HS-5 (cell line): ENCODE data around the gene RAC2.
"Not testable (repeated sequence)": the region's sequence is repeated elsewhere in the genome, so short reads cannot be mapped to it uniquely, and the experiment has no call there.

Experiments
- DNase-seq: peaks from one replicate; pipeline ENCODE4 v3.0.0-alpha.2; 2012; ENCODE audit warnings: low read depth

The RAC2 gene

DNA sequence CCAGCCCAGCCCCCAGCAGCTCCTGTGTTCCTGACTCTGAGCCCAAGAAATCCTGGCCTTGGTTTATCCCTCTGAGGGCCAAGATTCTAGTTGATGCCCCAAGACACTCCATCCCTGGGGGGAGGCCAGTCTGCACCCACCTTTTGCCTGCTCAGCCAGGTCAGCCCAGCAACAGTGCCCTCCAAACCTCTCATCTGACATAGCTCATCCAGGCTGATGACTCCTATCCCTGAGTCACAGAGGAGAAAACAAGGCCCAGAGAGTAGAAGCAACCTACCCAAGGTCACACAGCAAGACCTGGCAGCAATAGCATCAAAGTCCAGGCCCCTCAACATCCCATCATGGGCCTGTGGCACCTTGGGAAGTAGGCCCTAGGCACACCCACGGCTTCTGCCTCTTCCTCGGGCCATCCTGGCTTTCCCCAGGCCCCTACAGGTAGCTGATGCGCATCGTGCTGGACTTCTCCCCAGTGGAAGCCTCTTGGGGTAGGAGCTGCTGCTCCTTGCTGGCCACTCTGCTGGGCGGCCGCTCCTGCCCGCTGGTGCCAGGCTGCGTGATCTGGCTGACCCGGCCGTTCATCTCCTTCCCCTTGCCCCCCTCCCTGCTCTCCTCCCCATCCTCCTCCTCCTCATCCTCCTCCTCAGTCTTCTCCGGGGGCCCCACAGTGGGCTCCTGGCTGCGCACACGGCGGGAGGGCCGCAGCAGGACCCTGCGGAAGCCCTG, 37.8 kb downstream of the RAC2 start:
- no peak for DNase-seq

GRCh38 chr22:37205046-37205445, 39.0 kb downstream of the RAC2 start:
- no peak for DNase-seq

GRCh38 chr22:37204045-37204655, 39.9 kb downstream of the RAC2 start:
- DNase-seq = no peak

DNA sequence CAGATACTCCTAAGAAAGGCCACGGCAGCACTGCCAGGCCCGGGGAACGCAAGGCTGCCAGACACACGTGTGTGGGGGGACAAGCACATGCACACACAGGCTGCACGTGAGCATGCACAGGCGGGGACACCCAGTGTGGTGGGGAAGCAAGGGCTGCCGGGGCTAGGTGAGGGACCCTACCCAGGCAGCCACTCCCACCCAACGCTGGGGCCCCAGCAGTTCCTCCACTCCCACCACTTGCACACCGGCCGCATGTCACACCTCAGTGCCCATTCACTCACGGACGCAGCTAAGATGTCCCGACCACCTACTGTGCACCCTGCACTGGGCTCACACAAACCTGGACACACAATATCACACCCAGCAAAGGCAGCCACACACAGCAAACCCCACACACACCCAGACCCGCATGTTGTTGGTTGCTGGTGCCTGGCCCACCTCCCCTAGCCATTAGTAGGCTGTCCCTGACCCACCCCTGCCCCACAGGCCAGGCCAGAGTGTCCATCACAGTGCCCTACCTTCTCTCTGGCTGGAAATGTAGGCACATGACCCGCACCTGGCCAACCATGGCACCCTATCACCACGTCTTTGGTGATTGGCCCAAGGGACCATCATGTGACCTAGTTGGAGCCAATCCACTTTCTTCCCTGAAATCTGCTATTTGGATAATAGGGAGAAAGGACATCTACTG, 40.6 kb downstream of the RAC2 start:
- no peak for DNase-seq

GRCh38 chr22:37202716-37203115, 41.4 kb downstream of the RAC2 start:
- DNase-seq = no peak

DNA sequence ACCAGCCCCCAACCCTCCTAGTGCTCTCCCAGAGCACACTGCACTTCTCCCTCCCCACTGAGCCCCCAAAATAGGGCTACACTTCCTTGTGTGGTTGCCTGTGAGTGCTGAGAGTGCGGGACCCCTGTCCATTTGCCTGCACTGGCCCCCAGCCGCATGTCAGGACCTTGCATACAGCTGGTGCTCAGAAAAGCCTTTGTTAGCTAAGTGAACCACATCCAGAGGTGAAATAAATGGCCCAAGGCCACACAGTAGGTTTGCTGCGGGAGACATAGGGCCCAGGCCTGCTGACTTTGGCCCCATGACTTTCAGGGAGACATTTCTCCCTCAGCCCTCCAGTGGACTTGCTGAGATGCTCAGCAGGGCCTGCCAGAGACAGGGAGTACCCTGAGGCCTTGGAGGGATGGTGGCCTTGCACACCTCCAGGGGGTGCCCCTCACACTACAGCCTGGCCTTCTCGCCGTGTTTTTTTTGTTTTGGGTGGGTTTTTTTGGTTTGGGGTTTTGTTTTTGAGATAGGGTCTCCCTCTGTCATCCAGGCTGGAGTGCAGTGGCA, 42.0 kb downstream of the RAC2 start:
- DNase-seq = no peak

DNA sequence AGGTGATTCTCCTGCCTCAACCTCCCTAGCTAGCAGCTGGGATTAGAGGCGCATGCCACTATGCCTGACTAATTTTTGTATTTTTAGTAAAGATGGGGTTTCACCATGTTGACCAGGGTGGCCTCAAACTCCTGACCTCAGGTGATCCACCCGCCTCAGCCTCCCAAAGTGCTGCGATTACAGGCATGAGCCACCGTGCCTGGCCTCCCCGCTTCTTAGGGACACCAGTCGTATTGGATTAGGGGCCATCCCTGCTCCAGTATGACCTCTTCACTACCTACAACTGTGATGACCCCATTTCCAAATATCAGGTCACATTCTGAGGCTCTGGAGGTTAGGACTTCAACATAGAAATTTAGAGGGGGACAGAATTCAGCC, 42.6 kb downstream of the RAC2 start:
- not testable (repeated sequence) for DNase-seq

DNA sequence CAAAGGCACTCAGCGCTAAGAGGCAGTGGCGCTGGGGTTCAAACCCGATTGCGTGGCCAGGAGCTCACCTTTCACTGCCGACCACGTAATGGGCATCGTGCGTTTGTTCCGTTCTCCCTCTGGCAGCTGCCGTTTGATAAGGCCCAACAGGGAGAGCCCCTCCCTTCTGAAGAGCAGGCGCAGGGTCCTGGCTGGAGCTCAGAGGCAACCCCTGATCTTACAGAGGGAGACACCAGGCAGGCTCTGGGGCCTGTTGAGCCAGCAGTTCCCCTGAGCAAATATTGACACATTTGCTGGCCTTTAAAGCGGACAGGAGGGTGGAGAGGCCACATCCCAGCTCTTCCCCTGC, 44.3 kb downstream of the RAC2 start:
- DNase-seq = no peak

- DNase-seq = peak; percentile 92
Observed at GRCh38 chr22:37199103-37199759, 44.8 kb downstream of the RAC2 start.

DNA sequence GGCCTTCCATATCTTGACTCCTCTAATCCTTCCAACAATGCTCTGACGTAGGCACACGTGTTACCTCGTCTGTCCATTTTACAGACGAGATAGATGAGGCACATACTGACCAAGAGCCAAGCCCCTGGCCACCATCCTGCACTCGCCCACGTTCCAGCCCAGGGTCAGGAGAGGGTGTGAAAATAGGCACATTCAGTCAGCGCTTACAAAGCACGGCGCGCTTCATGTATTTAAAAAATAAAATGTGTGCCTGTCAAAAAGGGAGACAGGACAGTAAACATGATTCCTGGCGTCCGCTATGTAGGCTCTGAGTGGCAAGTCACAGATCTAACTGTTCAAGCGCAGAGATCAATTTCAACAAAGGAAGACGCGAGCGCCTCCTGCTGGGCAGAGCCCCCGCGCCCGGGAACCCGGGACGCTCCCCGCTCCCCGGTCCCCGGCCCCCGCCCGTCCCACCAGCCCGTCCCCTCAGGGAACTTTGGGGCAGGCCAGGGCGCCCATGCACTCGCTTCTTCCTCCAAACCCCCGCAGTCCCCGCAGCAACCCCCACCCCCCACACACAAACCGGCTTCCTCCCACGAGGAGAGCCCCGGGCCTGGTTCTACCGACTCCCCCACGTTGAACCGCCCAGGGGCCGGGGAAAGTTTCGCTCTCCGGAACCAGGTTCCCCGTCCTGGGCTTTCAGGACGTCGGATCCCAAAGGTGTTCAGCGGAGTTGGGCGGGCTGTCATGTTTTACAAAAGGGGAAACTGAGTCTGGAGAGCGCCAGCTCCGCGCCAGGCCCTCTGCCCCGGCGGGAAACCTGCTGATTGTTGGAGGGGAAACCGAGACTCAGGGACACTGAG, 45.6 kb downstream of the RAC2 start:
- DNase-seq = no peak

GRCh38 chr22:37197451-37198257, 46.4 kb downstream of the RAC2 start:
- DNase-seq = no peak

- no peak for DNase-seq
Observed at GRCh38 chr22:37196539-37197450, 47.3 kb downstream of the RAC2 start.

GRCh38 chr22:37195921-37196320, 48.1 kb downstream of the RAC2 start:
- no peak for DNase-seq

DNA sequence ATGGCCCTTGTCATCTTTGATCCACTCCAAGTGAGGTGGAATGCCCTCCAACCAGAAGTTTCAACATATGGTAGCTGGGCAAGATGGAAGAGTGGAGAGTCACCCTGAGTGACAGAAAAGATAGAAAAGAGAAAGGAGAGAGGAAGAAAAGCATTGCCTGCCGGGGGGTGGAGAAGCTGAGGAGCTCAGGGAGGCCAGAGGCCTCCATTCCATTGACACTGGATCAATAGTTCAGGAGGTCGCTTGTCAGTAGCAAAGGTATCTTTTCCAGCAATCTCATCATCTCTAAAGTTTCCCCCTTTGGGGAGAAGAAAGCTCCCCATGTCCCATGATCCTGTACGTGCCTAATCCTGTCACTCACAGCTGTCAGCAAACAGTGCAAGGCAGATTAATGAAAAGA, 49.3 kb downstream of the RAC2 start:
- no peak for DNase-seq

DNA sequence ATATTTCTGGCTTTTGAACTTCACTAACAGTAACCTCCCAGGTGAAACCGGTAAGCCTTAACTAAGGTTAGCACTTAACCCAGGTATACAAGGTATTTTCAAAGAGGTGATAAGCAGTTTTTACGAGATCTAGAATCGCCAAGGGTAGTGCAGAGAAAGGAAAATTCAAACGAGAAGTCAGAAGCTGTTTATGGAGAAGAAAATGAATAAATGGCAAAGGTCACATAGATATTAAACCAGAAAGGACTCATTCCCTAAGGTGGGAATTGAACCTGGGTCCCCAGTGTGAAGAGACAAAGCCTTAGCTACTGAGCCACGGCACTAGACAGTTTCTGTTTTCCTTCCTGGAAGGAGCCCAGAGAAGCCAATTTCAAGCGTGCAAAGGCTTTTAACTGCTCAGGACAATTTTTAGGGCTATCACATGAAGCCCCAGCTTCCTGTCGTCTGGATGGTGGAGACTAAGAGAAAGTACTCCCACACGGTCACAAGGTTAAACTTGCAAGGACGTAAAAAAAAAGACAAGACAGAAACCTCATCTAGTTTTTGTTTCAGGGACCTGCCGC, 50.4 kb downstream of the RAC2 start:
- no peak for DNase-seq

GRCh38 chr22:37192741-37193140, 51.3 kb downstream of the RAC2 start:
- DNase-seq = no peak

- no peak for DNase-seq
Observed at GRCh38 chr22:37192204-37192603, 51.9 kb downstream of the RAC2 start.

GRCh38 chr22:37190262-37190780, 53.7 kb downstream of the RAC2 start:
- no peak for DNase-seq

DNA sequence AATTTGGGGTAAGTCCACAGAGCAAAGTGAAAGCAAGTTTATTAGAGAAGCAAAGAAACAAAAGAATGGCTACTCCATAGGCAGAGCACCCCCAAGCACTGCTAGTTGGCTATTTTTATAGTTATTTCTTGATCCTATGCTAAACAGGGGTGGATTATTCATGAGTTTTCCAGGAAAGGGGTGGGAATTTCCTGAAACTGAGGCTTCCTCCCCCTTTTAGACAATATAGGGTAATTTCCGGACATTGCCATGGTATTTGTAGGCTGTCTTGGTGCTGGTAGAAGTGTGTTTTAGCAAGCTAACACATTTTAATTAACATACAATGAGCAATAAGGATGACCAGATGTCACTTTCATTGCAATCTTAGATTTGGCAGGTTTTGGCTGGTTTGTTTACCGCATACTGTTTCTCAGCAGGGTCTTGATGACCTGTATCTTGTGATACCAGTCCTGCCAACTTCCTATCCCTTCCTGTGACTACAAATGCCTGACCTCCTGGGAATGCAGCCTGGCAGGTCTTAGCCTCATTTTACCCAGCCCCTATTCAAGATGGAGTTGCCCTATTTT, 55.1 kb downstream of the RAC2 start:
- DNase-seq = no peak
